Adrenal gland (tissue), 5 donors: ENCODE data around the gene ITGB1BP1.

Experiments
- POLR2A ChIP-seq, 2 donors: fragments of 450-650 bp; IDR thresholded peaks; one replicate each; pipeline ENCODE4 v1.6.1; 2017; ENCODE audit warnings: antibody characterized with exemption in 2 of 2, mild to moderate bottlenecking in 2 of 2, moderate library complexity in 1 of 2
- TF ChIP-seq, protein P1 (sequence below), 6 experiments: fragments of 450-650 bp in 4 of 6; fragments of 200-600 bp in 2 of 6; sonication (generic) in 1 of 6; IDR thresholded peaks; 1 replicate in 5 of 6; 2 replicates in 1 of 6; pipeline versions ENCODE4 v1.5.1 to v1.8.0; 2016 to 2021; ENCODE audit warnings: antibody characterized with exemption in 6 of 6, mild to moderate bottlenecking in 2 of 6, moderate library complexity in 1 of 6
- donor health status: DM: no; HTN: no; CAD: no.

GRCh38 chr2:9419541-9419940 lies 3.8 kb downstream of the ITGB1BP1 start:
- TF ChIP-seq, protein P1, sequence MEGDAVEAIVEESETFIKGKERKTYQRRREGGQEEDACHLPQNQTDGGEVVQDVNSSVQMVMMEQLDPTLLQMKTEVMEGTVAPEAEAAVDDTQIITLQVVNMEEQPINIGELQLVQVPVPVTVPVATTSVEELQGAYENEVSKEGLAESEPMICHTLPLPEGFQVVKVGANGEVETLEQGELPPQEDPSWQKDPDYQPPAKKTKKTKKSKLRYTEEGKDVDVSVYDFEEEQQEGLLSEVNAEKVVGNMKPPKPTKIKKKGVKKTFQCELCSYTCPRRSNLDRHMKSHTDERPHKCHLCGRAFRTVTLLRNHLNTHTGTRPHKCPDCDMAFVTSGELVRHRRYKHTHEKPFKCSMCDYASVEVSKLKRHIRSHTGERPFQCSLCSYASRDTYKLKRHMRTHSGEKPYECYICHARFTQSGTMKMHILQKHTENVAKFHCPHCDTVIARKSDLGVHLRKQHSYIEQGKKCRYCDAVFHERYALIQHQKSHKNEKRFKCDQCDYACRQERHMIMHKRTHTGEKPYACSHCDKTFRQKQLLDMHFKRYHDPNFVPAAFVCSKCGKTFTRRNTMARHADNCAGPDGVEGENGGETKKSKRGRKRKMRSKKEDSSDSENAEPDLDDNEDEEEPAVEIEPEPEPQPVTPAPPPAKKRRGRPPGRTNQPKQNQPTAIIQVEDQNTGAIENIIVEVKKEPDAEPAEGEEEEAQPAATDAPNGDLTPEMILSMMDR (IDR thresholded peaks at IDR 0.05) = no peak
- TF ChIP-seq POLR2A (IDR thresholded peaks at IDR 0.05) = no peak
